ENCODE results near the gene ESR1. TPM values are rescaled to one million over a fixed set of nuclear protein-coding genes. Genes with fewer than 3 reads are reported as not detected.

Gene ESR1
- total RNA-seq, 1 donor from 2014 or later, result 0.05 TPM

GRCh38 chr6:152034631-152035030 is 227.1 kb downstream of the ESR1 start:
- H3K4me3 ChIP-seq (ENCODE audit: insufficient read depth, low read depth, low read length), result no peak overlapping the region
- Mint-ChIP-seq H3K36me3 (ENCODE audit: low read depth, unreplicated experiment) (no peaks in the 10 kb centered on the region), H3K27ac (ENCODE audit: unreplicated experiment) (no peak overlapping the region), H3K4me3 (ENCODE audit: unreplicated experiment) (no peak overlapping the region), H3K4me1 (ENCODE audit: low read depth, unreplicated experiment) (no peaks in the 10 kb centered on the region), H3K9me3 (ENCODE audit: unreplicated experiment) (peaks cover 4% of the 10 kb centered on the region), H3K27me3 (ENCODE audit: low read depth, unreplicated experiment) (peaks cover 6% of the 10 kb centered on the region)
- no peak overlapping the region for H3K9ac ChIP-seq (ENCODE audit: low read length)
- no peak overlapping the region for H2AFZ ChIP-seq (ENCODE audit: low read depth, low read length)
- H4K20me1 ChIP-seq (ENCODE audit: insufficient read depth, low read length), result no peaks in the 10 kb centered on the region
- no peak for FAIRE-seq
- H3K27me3 ChIP-seq (ENCODE audit: insufficient read depth, low read length), result no peaks in the 10 kb centered on the region
- no peaks in the 10 kb centered on the region for H3K36me3 ChIP-seq (ENCODE audit: insufficient read depth, low read length)
- TF ChIP-seq CTCF (IDR thresholded peaks at IDR 0.05; ENCODE audit: insufficient read depth, low read depth, low read length) (no peak), EZH2 (IDR thresholded peaks at IDR 0.05; ENCODE audit: insufficient read depth, low read length) (no peak)
- DNase-seq (ENCODE audit: low read depth), result no peak
- H3K9me3 ChIP-seq (ENCODE audit: insufficient read depth, low read depth, low read length), result no peaks in the 10 kb centered on the region
- H3K79me2 ChIP-seq (ENCODE audit: insufficient read depth, low read length), result no peaks in the 10 kb centered on the region
- H3K27ac ChIP-seq (ENCODE audit: low read depth, low read length), result no peak overlapping the region
- H3K4me1 ChIP-seq (ENCODE audit: insufficient read depth, low read length), result no peaks in the 10 kb centered on the region
- no peak overlapping the region for H3K4me2 ChIP-seq (ENCODE audit: low read length)

DNA sequence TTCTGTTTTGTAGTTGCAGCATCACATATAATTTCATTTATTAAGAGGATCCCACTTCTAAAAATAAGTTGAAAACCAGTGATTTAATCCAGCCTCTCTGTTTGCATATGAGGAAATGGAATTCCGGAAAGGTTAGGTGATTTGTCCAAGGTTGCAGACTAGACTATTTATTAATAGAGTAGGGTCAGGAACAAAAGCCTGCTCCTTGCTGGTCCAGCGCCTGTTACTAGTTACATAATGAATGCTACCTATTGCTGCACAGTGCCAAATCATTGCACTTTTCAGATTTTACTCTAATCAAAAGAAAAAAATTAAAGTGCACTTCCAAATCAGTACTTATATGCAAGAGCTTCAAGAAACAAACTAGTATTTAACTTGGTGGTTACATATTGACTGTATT is 238.6 kb downstream of the ESR1 start:
- no peak overlapping the region for H3K27ac ChIP-seq (ENCODE audit: low read depth, low read length)
- H3K27me3 ChIP-seq (ENCODE audit: insufficient read depth, low read length), result no peaks in the 10 kb centered on the region
- no peak overlapping the region for H3K4me3 ChIP-seq (ENCODE audit: insufficient read depth, low read depth, low read length)
- H3K36me3 ChIP-seq (ENCODE audit: insufficient read depth, low read length), result no peaks in the 10 kb centered on the region
- H3K4me1 Mint-ChIP-seq (ENCODE audit: low read depth, unreplicated experiment), result peaks cover 15% of the 10 kb centered on the region
- no peak overlapping the region for H3K27ac Mint-ChIP-seq (ENCODE audit: unreplicated experiment)
- no peaks in the 10 kb centered on the region for H3K36me3 Mint-ChIP-seq (ENCODE audit: low read depth, unreplicated experiment)
- H3K4me2 ChIP-seq (ENCODE audit: low read length), result no peak overlapping the region
- H3K4me3 Mint-ChIP-seq (ENCODE audit: unreplicated experiment), result no peak overlapping the region
- peaks cover 4% of the 10 kb centered on the region for H3K9me3 Mint-ChIP-seq (ENCODE audit: unreplicated experiment)
- no peaks in the 10 kb centered on the region for H3K79me2 ChIP-seq (ENCODE audit: insufficient read depth, low read length)
- DNase-seq (ENCODE audit: low read depth), result no peak
- H3K4me1 ChIP-seq (ENCODE audit: insufficient read depth, low read length), result no peaks in the 10 kb centered on the region
- H3K27me3 Mint-ChIP-seq (ENCODE audit: low read depth, unreplicated experiment), result peaks cover 2% of the 10 kb centered on the region
- H3K9me3 ChIP-seq (ENCODE audit: insufficient read depth, low read depth, low read length), result no peaks in the 10 kb centered on the region
- FAIRE-seq, result no peak
- H2AFZ ChIP-seq (ENCODE audit: low read depth, low read length), result no peak overlapping the region
- TF ChIP-seq CTCF (IDR thresholded peaks at IDR 0.05; ENCODE audit: insufficient read depth, low read depth, low read length) (no peak), EZH2 (IDR thresholded peaks at IDR 0.05; ENCODE audit: insufficient read depth, low read length) (no peak)
- H4K20me1 ChIP-seq (ENCODE audit: insufficient read depth, low read length), result no peaks in the 10 kb centered on the region
- H3K9ac ChIP-seq (ENCODE audit: low read length), result no peak overlapping the region

DNA sequence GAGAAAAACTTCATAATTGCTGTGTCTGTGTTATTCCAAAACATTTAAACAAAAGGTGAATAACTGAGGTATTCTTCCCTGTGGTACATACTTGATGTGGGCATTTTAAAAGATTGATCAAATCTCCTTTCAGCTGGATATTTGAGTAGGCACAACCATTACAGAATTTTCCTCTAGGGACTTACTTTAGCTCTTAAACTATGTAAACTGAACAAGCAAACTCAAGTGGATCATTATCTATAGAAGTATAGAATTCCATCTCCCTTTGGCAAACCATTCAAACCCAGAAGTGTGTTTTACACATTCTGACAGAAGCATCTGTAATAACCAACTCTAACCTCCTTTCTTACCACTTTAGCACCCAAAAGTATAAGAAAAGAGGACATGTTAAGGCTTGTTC is 241.4 kb downstream of the ESR1 start:
- Histone ChIP-seq H2AFZ (ENCODE audit: low read depth, low read length) (no peak overlapping the region), H3K9ac (ENCODE audit: low read length) (no peak overlapping the region), H3K9me3 (ENCODE audit: insufficient read depth, low read depth, low read length) (no peaks in the 10 kb centered on the region), H3K4me1 (ENCODE audit: insufficient read depth, low read length) (no peaks in the 10 kb centered on the region), H3K4me3 (ENCODE audit: insufficient read depth, low read depth, low read length) (no peak overlapping the region), H3K27ac (ENCODE audit: low read depth, low read length) (no peak overlapping the region), H3K27me3 (ENCODE audit: insufficient read depth, low read length) (no peaks in the 10 kb centered on the region), H4K20me1 (ENCODE audit: insufficient read depth, low read length) (no peaks in the 10 kb centered on the region), H3K4me2 (ENCODE audit: low read length) (no peak overlapping the region), H3K79me2 (ENCODE audit: insufficient read depth, low read length) (no peaks in the 10 kb centered on the region), H3K36me3 (ENCODE audit: insufficient read depth, low read length) (no peaks in the 10 kb centered on the region)
- H3K36me3 Mint-ChIP-seq (ENCODE audit: low read depth, unreplicated experiment), result no peaks in the 10 kb centered on the region
- TF ChIP-seq EZH2 (IDR thresholded peaks at IDR 0.05; ENCODE audit: insufficient read depth, low read length), result no peak
- DNase-seq (ENCODE audit: low read depth) (no peak), FAIRE-seq (no peak)
- no peak overlapping the region for H3K4me3 Mint-ChIP-seq (ENCODE audit: unreplicated experiment)
- H3K9me3 Mint-ChIP-seq (ENCODE audit: unreplicated experiment), result no peaks in the 10 kb centered on the region
- H3K4me1 Mint-ChIP-seq (ENCODE audit: low read depth, unreplicated experiment), result peaks cover 15% of the 10 kb centered on the region
- no peaks in the 10 kb centered on the region for H3K27me3 Mint-ChIP-seq (ENCODE audit: low read depth, unreplicated experiment)
- H3K27ac Mint-ChIP-seq (ENCODE audit: unreplicated experiment), result no peak overlapping the region
